DND-41 (cell line): Measurements from ENCODE around the gene ABAT.

Source experiments
- ATAC-seq: fragments of 200-7000 bp; cut with Tn5 transposase; 3 replicates; pipeline ENCODE4 v1.9.1; 2021; ENCODE audit warnings: low read depth; ENCODE audit not compliant: insufficient read depth
- DNase-seq: peaks from one replicate; pipeline ENCODE4 v3.0.0-alpha.2; 2020
- H2AFZ ChIP-seq: 2 replicates; pipeline ENCODE4 v1.6.0; 2012; ENCODE audit warnings: low read depth, low read length
- H3K27ac ChIP-seq: 2 replicates; pipeline ENCODE4 v1.5.1; 2012; ENCODE audit warnings: low read length, inconsistent platforms
- H3K27me3 ChIP-seq: fragments of 200-600 bp; sonication (generic); 2 replicates; pipeline ENCODE4 v1.6.0; 2012; ENCODE audit warnings: low read length, mild to moderate bottlenecking, inconsistent platforms; ENCODE audit not compliant: insufficient read depth, poor library complexity
- H3K36me3 ChIP-seq: 2 replicates; pipeline ENCODE4 v1.5.1; 2012; ENCODE audit warnings: low read length, inconsistent platforms; ENCODE audit not compliant: insufficient read depth
- H3K4me1 ChIP-seq: 2 replicates; pipeline ENCODE4 v1.5.1; 2012; ENCODE audit warnings: mild to moderate bottlenecking, low read length; ENCODE audit not compliant: insufficient read depth
- H3K4me2 ChIP-seq: 2 replicates; pipeline ENCODE4 v1.6.0; 2012; ENCODE audit warnings: mild to moderate bottlenecking, moderate library complexity, low read length, inconsistent platforms; ENCODE audit not compliant: insufficient read depth
- H3K4me3 ChIP-seq, 2 experiments: fragments of 200-600 bp in 1 of 2; shearing (Covaris generic) in 1 of 2; 2 replicates each; pipeline ENCODE4 v1.5.1; 2012 to 2016; ENCODE audit warnings: inconsistent platforms in 2 of 2, low read length in 2 of 2, mild to moderate bottlenecking in 2 of 2, low read depth in 1 of 2, moderate library complexity in 1 of 2
- H3K79me2 ChIP-seq: 2 replicates; pipeline ENCODE4 v1.6.0; 2012; ENCODE audit warnings: low read length, inconsistent platforms; ENCODE audit not compliant: insufficient read depth
- H3K9ac ChIP-seq: 2 replicates; pipeline ENCODE4 v1.6.0; 2012; ENCODE audit warnings: low read depth, mild to moderate bottlenecking, inconsistent platforms, low read length, moderate library complexity
- H3K9me3 ChIP-seq: 2 replicates; pipeline ENCODE4 v1.5.1; 2012; ENCODE audit warnings: low read length, moderate library complexity, mild to moderate bottlenecking, inconsistent platforms; ENCODE audit not compliant: insufficient read depth, severe bottlenecking
- H4K20me1 ChIP-seq: 2 replicates; pipeline ENCODE4 v1.6.0; 2012; ENCODE audit warnings: low read length; ENCODE audit not compliant: insufficient read depth
- EZH2 ChIP-seq: IDR thresholded peaks from 3 replicates; pipeline ENCODE4 v1.6.1; 2012; ENCODE audit warnings: borderline replicate concordance, low read depth, mild to moderate bottlenecking, moderate library complexity, low read length, inconsistent platforms; ENCODE audit not compliant: severe bottlenecking
- TF ChIP-seq, protein P1 (sequence below): IDR thresholded peaks from 2 replicates; pipeline ENCODE4 v1.5.1; 2012; ENCODE audit warnings: borderline replicate concordance, low read length, moderate library complexity, mild to moderate bottlenecking; ENCODE audit not compliant: poor library complexity, severe bottlenecking; ENCODE audit errors: extremely low read depth

The ABAT gene

GRCh38 chr16:8714807-8715206 is 40.4 kb downstream of the ABAT start:
- Histone ChIP-seq H3K4me2 (no peak overlapping the region), H2AFZ (no peak overlapping the region), H3K79me2 (no peaks in the 10 kb centered on the region), H3K9ac (no peak overlapping the region), H3K27ac (no peak overlapping the region), H3K27me3 (no peaks in the 10 kb centered on the region), H3K4me3 (no peak overlapping the region), H4K20me1 (no peaks in the 10 kb centered on the region), H3K36me3 (peaks cover 4% of the 10 kb centered on the region; the same call in 1 of the 2 replicates), H3K9me3 (peaks cover 8% of the 10 kb centered on the region), H3K4me1 (no peaks in the 10 kb centered on the region)
- no peak for DNase-seq
- TF ChIP-seq, protein P1, sequence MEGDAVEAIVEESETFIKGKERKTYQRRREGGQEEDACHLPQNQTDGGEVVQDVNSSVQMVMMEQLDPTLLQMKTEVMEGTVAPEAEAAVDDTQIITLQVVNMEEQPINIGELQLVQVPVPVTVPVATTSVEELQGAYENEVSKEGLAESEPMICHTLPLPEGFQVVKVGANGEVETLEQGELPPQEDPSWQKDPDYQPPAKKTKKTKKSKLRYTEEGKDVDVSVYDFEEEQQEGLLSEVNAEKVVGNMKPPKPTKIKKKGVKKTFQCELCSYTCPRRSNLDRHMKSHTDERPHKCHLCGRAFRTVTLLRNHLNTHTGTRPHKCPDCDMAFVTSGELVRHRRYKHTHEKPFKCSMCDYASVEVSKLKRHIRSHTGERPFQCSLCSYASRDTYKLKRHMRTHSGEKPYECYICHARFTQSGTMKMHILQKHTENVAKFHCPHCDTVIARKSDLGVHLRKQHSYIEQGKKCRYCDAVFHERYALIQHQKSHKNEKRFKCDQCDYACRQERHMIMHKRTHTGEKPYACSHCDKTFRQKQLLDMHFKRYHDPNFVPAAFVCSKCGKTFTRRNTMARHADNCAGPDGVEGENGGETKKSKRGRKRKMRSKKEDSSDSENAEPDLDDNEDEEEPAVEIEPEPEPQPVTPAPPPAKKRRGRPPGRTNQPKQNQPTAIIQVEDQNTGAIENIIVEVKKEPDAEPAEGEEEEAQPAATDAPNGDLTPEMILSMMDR, result no peak
- no peak for TF ChIP-seq EZH2
- ATAC-seq, result no peak

DNA sequence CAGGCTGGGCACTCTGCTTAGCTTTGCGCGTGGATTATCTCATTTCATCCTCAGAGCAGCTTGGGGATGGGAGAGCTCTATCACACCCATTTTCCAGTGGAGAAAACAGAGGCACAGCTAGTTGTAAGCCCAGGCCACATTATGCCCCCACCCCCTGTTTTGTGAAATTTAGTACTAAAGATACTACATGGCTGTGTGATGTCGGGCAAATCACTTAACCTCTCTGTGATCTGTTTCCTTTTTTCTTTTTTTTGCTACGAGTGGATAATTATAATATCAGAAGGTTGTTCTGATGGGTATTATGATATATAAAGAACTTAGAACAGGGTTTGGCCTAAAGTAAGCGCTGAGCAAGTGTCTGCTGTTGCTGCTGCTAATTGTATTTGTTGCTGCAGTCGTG is 41.6 kb downstream of the ABAT start:
- ATAC-seq (no peak), DNase-seq (no peak)
- Histone ChIP-seq H3K4me2 (no peak overlapping the region), H3K36me3 (peaks cover 4% of the 10 kb centered on the region; the same call in 1 of the 2 replicates), H3K9ac (no peak overlapping the region), H3K79me2 (no peaks in the 10 kb centered on the region), H3K4me1 (no peaks in the 10 kb centered on the region), H3K4me3 (no peak overlapping the region), H3K9me3 (peaks cover 8% of the 10 kb centered on the region), H4K20me1 (no peaks in the 10 kb centered on the region), H3K27me3 (no peaks in the 10 kb centered on the region), H3K27ac (no peak overlapping the region), H2AFZ (no peak overlapping the region)
- TF ChIP-seq EZH2, result no peak
- TF ChIP-seq, protein P1, result no peak

GRCh38 chr16:8716592-8716991 is 42.2 kb downstream of the ABAT start:
- H4K20me1 ChIP-seq, result no peaks in the 10 kb centered on the region
- H3K4me1 ChIP-seq, result no peaks in the 10 kb centered on the region
- peaks cover 8% of the 10 kb centered on the region for H3K9me3 ChIP-seq
- no peak overlapping the region for H2AFZ ChIP-seq
- no peak overlapping the region for H3K4me2 ChIP-seq
- TF ChIP-seq EZH2, result no peak
- TF ChIP-seq, protein P1, result no peak
- H3K9ac ChIP-seq, result no peak overlapping the region
- no peak overlapping the region for H3K27ac ChIP-seq
- no peaks in the 10 kb centered on the region for H3K79me2 ChIP-seq
- peaks cover 4% of the 10 kb centered on the region; the same call in 1 of the 2 replicates for H3K36me3 ChIP-seq
- H3K4me3 ChIP-seq, result no peak overlapping the region
- no peak for ATAC-seq
- DNase-seq, result no peak
- H3K27me3 ChIP-seq, result no peaks in the 10 kb centered on the region

- Histone ChIP-seq H3K9ac (no peak overlapping the region), H3K4me3 (no peak overlapping the region), H3K4me1 (no peaks in the 10 kb centered on the region), H3K27me3 (no peaks in the 10 kb centered on the region), H3K27ac (no peak overlapping the region), H3K4me2 (no peak overlapping the region), H3K36me3 (peaks cover 4% of the 10 kb centered on the region; the same call in 1 of the 2 replicates), H2AFZ (no peak overlapping the region), H4K20me1 (no peaks in the 10 kb centered on the region), H3K9me3 (peaks cover 8% of the 10 kb centered on the region), H3K79me2 (no peaks in the 10 kb centered on the region)
- no peak for TF ChIP-seq EZH2
- TF ChIP-seq, protein P1, result no peak
- no peak for ATAC-seq
- DNase-seq, result no peak
These were observed 43.1 kb downstream of the ABAT start for GRCh38 chr16:8717469-8717868.
